Activated CD4-positive, alpha-beta T cell treated with anti-CD3 and anti-CD28 coated beads for 1 hour (primary cell): ENCODE results near the gene GPR150.

Experiments used
- DNase-seq: peaks from one replicate; pipeline ENCODE4 v3.0.0-alpha.2; 2020

The GPR150 gene

DNA sequence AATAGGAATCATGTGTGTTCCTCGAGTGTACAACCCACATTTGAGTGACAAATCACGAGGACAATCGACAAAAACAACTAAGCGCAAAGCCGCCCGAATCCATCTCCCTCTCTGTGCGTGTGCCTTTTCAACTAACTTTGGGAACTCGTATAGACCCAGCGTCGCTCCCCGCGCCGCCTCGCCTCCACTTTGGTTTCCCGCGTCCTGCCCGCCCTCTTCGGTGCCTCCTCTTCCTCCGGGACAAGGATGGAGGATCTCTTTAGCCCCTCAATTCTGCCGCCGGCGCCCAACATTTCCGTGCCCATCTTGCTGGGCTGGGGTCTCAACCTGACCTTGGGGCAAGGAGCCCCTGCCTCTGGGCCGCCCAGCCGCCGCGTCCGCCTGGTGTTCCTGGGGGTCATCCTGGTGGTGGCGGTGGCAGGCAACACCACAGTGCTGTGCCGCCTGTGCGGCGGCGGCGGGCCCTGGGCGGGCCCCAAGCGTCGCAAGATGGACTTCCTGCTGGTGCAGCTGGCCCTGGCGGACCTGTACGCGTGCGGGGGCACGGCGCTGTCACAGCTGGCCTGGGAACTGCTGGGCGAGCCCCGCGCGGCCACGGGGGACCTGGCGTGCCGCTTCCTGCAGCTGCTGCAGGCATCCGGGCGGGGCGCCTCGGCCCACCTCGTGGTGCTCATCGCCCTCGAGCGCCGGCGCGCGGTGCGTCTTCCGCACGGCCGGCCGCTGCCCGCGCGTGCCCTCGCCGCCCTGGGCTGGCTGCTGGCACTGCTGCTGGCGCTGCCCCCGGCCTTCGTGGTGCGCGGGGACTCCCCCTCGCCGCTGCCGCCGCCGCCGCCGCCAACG is at the start of gene GPR150:
GPR150 (plus strand) TSS at position 58 of the 840 bp plus-strand sequence; CDS start at position 247, 189 bp downstream.
- peak; percentile 45 for DNase-seq

DNA sequence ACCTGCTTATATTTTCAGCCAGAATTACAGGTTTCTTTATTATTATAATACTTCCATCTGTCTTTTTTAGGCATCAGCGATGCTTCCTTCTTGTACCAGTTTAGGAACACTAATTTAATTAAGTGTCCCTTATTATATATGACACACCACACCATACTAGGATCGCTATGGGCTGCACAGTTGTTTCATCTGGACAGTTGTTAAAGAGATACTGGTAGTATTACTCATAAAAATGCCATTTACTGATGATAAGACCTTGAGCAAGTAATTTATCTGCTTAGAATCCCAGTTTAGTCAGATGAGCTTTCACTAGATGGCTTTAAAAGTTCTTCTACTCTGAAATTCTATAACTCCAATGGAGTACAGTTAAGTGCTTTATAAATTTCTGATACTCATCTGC is 47.9 kb upstream of the GPR150 start:
- DNase-seq: no peak

DNA sequence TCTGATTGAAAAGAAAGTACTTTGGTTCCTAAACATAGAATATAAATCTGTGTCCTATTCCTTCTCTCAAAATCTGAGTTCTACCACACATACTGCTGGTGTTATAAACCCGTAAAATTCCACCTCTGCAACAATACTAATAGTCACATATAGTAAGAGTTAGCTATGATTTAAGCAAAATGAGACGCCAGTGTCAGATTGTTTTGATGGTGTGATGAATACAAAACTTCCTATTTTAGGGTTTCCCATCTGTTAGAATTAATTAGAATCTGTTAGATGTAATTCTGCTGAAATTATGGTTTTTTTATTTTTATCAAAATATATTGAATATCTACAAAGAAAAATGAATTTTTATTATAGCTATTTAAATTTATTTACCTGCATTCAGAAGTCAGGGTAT is 38.3 kb upstream of the GPR150 start:
- no peak for DNase-seq

DNA sequence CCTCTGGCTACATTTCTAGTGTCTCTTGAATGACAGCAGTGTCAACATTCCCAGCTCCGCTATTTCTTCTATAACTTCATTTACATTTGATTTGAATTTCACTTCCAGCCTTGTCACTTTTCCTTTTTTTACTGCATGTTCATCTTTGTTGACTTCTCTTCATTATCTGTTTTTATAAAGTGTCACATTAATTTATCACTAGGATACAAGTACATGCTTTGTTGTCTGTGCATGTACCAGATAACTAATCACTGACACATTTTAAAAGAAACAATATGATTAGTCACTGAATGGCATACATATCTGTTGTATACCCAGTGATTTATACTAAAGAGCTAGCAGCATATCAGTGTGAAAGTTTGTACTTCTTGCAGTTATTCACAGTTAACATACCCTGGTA is 35.9 kb upstream of the GPR150 start:
- no peak for DNase-seq

DNA sequence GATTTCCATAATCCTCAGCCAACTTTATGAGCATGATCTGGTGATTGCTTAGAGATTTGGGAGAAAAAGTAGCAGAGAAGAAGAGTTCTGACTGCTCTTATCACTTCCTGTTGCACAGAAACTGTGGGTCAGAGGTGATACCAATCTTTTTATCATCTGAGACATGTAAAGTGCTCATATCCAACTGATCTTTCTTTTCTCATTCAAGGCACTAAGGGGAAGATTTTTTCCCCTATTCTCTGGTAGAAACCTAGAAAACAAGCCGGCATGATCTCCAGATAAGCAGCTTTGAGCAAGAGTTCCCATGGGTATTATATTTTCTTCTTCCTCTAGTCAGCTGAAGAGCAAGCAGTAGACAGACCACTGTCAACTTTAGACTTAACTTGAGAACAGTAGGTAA is 29.0 kb upstream of the GPR150 start:
- DNase-seq: no peak

DNA sequence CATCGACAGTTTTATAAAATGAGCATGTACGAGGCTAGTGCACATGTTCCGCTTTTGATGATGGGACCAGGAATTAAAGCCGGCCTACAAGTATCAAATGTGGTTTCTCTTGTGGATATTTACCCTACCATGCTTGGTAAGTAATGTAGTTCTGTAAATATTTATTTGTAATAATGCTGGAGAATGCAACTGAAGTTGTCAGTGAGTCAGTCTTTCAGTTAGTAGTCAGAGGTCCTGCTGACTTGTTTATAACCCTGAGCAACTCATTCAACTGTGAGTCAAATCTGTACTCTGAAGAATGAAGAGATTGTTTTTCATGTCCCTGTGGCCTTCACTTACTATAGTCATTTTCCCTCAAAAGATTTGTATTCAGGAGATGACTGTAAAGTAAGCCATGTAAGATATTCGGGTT is 28.4 kb upstream of the GPR150 start:
- DNase-seq: no peak

DNA sequence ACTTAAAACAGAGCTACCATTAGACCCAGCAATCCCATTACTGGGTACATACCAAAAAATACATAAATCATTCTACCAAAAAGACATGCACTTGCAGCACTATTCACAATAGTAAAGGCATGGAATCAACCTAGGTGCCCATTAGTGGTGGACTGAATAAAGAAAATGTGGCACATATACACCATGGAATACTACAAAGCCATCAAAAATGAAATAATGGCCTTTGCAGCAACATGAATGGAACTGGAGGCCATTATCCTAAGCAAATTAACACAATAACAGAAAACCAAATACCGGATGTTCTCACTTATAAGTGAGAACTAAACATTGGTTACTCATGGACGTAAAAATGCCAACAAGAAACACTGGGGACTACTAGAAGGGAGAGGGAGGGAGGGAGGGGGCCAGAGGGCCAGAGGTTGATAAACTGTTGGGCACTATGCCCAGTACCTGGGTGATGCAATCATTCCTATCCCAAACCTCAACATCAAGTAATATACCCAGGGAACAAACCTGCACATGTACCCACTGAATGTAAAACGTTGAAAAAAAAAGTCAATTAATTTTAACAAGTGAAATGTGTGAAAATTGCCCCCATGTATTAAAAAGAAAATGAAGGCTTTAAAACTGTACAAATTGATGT is 24.5 kb upstream of the GPR150 start:
- no peak for DNase-seq

DNA sequence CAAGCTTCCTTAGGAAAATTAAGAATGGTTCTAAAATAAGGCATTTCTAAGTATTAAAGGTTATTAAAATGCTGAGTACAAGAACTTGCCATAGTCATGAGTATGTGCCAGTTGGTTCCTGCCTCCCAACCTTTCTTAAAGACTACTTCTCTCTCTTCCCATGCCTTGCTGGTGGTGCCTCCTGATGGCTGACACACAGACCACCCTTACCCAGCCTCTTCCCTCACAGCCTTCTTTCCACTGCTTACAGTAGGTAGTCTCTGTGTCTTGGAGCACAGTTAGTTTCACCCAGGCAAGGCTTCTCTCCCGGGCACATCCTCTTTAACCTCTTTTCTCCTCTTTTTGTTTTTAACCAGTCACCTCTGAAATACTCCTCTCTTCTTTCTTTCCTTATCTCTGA is 20.6 kb upstream of the GPR150 start:
- DNase-seq: no peak

DNA sequence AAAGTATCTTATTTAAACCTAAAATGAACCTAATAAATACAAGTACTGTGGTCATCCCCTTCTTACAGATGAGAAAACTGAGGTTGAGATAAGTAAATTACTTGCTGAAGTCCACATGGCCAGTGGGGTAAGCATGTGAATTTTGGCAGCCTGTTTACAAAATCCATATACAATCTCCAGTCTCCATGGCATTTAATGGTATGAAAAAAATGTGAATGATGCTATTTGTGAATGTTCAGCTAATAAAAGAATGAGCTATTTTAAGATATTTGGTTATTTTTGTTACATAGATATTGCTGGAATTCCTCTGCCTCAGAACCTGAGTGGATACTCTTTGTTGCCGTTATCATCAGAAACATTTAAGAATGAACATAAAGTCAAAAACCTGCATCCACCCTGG is 19.3 kb upstream of the GPR150 start:
- no peak for DNase-seq

DNA sequence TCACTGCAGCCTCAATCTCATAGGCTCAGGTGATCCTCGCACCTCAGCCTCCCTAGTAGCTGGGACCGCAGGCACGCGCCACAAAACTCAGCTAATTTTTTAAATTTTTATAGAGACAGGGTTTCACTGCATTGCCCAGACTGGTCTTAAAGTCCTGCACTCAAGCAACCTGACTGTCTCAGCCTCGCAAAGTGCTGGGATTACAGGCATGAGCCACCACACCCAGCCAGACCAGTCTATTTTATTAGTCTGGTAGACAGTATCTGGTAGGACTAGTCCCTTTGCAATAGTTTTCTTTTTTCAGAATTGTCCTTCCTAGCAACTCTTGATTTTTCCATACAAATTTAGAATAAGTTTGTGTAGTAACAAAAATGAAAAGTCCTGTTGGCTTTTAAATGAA is 14.1 kb upstream of the GPR150 start:
- DNase-seq: no peak

DNA sequence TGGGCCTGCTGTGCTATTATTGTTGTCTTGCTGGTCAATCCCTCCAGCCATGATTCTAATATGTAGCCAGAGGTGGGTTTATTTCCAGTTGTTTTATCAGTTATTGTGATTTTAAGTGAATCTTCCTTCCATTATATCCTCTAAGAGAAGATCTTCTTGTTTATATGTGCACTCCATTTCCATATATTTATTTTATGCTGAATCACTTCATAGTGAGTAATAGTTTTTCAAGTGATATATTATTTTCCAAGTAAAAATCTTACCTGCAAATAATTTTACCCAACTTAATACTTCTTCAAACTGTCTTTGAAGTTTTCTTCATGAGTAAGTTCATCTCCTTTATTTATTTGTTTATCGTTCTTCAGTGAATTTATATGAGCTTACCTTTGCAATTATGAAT is 13.5 kb upstream of the GPR150 start:
- DNase-seq: no peak

DNA sequence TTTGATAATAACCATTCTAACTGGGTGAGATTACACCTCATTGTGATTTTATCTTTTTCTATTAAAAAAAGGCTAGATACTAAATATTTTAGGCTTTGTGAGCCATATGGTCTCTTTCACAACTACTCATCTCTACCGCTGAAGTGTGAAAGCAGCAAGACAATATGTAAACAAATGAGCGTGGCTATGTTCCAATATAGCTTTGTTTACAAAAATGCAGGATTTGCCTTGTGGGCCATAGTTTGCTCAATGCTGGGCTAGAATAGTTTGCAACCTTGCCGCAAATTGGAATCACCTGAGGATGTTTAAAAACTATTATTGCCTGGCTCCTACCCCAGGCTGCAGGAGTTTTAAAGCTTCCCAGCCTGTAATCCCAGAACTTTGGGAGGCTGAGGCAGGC is 10.2 kb upstream of the GPR150 start:
- no peak for DNase-seq

DNA sequence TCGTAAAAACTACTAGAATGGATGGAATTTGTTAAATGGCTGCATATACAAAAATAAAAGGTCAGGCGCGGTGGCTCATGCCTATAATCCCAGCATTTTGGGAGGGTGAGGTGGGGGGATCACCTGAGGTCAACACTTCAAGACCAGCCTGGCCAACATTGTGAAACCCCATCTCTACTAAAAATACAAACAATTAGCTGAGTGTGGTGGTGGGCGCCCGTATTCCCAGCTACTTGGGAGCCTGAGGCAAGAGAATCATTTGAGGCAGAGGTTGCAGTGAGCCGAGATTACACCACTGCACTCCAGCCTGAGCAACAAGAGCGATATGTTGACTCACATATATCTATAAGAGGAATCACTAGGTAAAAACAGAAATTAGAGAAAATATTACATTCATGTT is 9.3 kb upstream of the GPR150 start:
- DNase-seq: no peak

DNA sequence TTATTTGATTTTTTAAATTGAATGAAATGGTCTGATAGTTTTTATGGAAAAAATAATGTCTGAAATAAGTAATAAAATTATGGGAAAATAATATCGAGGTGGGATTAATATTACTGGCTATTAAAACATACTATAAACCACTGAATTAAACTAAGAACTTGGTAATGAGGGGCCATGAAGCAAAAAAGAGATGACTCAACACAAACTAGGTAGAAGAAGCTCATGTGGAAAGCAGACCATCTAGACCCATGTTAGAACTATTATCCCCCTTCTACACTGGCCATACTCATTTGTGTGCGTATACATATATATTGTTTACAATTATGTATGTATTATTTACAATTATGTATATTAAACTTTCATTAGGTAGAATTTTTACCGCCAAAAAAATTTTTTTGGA is 8.5 kb upstream of the GPR150 start:
- no peak for DNase-seq

DNA sequence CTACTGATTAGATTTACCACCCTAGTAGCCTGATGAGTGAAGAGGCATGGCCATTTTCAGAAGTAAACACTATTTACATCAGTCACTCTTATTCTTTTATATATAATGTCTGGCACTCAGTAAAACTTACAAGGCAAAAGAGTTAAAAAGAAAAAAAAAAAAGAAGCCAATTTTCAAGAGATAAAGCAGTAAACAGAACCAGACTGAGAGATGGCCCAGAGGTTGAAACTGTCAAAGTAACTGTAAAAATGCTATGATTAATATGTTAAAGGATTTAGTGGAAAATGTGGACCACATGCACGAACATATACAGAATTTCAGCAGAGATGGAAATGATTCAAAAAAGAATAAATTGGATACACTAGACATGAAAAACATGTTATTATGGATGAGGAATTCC is 6.4 kb upstream of the GPR150 start:
- DNase-seq: no peak

DNA sequence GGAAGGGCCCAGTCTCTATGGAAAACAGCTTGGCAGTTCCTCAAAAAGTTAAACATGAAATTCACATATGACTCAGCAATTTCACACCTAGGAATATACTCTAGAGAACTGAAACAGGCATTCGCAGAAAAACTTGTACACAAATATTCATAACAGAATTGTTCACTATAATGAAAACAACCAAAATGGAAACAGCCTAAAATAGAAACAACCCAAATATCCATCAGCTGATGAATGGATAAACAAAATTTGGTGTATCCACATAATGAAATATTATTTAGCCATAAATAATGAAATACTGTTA is 4.8 kb upstream of the GPR150 start:
- no peak for DNase-seq

DNA sequence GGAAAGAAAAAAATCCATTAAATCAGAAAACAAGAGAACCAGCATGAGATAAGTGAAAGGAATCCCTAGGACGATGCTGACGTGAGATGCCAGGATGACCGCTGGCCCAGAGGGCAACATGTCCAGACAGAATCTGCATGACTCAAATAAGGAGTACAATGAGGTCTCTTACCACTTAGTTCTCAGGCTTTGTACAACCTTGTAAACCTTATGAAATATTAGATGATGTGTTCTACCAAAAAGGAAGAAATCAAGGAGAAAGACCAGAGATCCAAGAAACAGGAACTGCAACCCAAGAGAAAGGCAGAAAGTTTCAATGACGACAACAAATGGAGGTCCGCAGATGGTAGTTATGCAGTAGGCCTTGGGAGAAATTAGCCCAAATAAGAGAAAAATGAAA is 2.8 kb upstream of the GPR150 start:
- DNase-seq: no peak

DNA sequence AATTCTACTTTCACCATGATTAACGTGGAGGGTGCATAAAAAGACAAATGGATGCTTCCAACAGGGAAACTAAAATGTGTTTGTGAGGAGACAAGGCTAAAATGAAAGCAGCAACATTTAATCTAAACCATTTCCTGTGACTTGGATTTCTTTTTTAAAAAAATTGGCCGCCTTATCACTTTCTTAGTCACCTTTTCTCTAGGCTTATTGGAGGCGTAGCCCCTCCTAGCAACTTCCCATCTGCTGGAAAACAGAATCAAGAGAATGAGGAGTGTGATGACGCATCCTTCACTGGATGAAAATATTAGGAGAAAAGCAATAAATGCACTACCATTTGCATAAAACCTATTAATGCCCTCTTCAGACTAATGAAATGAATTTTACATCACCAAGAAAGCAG is 791 bp upstream of the GPR150 start:
- DNase-seq: no peak

DNA sequence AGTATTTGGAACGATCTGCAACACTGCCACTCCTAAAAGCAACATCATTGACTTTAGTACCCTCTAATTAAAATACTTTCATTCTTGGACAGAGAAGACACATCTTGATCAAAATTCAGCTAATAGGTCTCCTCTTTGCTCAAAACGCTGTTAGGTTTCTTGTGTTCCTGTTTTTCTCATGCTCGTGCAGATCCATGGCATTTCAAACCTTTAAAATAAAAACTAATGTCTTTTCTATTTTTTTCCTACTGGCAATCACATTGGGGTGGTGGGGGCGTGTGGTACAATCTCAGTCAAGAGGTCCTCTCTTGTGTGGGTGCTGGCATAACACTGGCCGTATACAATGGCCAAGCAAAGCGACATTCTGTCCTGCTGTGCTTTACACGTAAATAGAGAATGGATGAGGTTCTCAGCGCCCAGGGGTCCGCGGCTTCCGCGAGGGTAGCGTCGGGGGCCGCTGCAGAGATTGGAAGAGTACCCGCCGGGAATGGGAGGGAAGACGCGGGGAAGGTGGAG is 315 bp upstream of the GPR150 start:
- no peak for DNase-seq

DNA sequence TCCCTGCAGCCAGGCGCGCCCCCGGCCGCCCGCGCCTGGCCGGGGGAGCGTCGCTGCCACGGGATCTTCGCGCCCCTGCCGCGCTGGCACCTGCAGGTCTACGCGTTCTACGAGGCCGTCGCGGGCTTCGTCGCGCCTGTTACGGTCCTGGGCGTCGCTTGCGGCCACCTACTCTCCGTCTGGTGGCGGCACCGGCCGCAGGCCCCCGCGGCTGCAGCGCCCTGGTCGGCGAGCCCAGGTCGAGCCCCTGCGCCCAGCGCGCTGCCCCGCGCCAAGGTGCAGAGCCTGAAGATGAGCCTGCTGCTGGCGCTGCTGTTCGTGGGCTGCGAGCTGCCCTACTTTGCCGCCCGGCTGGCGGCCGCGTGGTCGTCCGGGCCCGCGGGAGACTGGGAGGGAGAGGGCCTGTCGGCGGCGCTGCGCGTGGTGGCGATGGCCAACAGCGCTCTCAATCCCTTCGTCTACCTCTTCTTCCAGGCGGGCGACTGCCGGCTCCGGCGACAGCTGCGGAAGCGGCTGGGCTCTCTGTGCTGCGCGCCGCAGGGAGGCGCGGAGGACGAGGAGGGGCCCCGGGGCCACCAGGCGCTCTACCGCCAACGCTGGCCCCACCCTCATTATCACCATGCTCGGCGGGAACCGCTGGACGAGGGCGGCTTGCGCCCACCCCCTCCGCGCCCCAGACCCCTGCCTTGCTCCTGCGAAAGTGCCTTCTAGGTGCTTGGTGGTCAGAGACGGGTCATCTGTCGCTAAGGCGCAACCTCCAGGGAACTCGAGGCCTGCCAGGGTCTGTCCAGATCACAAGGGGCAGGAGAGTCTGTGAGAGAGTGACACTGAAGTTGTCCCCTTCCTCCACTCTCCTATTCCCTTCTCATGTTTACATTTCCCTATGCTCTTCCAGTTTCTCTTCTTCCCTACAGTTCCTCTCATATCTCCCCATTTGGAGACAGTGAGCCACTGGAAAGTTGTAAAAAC is 1.3 kb downstream of the GPR150 start:
- DNase-seq: peak; percentile 16

DNA sequence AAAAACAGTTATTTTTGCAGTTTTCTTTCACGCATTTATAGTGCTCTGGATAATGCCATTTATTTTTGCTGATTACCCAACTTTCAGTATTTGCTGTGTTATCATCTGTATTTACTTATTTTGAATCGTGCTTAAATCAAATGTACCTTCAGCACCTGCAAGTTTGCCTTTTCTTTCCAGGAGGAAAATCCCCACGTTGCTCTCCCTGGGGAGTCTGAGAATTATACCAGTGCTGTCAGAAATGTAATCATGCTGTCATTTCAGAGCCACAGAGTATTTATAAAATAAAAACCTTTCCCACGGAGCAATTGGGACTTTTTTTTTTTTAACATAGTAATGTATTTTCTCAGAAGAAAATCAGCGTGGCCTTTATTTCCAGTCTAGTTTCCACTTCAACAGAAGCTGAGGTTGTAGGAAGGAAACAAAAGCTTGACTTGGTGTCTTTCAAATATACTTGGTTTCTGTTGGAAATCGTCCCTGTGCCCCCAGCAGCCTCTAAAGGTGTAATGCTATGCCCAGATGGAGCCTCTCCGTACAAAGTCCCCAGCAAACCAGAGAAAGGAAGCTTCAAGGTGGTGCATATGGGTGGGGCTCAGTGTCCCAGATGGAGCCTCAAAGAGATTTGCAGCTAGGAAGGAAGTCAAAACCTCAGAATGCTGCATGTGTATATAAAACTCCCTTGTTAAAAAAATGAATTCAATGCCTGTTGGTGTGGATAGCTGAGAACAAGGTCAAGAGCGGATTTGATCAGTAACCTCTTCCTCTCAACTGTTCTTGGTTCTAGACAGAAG is 2.1 kb downstream of the GPR150 start:
- DNase-seq: no peak

DNA sequence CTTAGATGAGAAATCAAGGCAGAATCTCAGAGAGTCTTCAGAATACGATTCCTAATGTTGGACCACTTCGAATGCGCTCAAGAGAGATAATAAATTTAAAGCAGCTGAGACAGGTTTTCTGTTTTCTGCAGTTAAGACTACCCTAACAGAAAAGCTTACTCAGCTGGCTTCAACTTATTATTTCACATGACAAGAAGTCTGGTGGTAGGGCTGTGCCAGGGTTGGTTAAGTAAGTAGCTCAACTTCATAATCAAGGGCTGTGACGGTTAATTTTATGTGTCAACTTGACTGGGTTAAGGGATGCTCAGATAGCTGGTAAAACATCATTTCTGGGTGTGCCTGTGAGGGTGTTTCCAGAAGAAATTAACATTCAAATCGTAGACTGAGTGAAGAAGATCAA is 3.8 kb downstream of the GPR150 start:
- no peak for DNase-seq

DNA sequence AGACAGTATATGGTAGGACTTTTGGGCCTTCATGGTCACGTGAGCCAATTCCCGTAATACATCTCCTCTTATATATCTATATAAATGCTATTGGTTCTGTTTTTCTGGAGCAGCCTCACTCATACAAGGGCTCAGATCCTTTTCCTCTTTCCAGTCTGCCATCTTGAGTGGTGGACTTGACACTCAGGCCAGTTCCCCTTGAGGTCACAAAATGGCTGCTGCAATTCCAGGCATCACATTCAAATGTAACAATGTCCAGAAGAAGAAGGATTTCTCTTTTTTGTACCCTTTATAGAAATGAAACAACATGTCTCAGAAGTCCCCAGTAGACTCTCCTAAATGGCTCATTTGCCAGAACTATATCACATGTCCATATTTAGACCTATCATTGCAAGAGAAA is 4.5 kb downstream of the GPR150 start:
- no peak for DNase-seq
